IPS-18c (cell line): ENCODE measurements around the gene HMGB3.
"Not testable (repeated sequence)": the region's sequence is repeated elsewhere in the genome, so short reads cannot be mapped to it uniquely, and the experiment has no call there.

ENCODE experiments used
- H3K4me3 ChIP-seq: 2 replicates; pipeline ENCODE4 v1.7.0; 2013; ENCODE audit warnings: low read depth, mild to moderate bottlenecking, low read length, moderate library complexity; ENCODE audit not compliant: insufficient read depth
- H3K9me3 ChIP-seq: one replicate; pipeline ENCODE4 v1.6.1; 2013; ENCODE audit warnings: mild to moderate bottlenecking, low read length, moderate library complexity; ENCODE audit not compliant: control insufficient read depth, insufficient read depth

Gene HMGB3

DNA sequence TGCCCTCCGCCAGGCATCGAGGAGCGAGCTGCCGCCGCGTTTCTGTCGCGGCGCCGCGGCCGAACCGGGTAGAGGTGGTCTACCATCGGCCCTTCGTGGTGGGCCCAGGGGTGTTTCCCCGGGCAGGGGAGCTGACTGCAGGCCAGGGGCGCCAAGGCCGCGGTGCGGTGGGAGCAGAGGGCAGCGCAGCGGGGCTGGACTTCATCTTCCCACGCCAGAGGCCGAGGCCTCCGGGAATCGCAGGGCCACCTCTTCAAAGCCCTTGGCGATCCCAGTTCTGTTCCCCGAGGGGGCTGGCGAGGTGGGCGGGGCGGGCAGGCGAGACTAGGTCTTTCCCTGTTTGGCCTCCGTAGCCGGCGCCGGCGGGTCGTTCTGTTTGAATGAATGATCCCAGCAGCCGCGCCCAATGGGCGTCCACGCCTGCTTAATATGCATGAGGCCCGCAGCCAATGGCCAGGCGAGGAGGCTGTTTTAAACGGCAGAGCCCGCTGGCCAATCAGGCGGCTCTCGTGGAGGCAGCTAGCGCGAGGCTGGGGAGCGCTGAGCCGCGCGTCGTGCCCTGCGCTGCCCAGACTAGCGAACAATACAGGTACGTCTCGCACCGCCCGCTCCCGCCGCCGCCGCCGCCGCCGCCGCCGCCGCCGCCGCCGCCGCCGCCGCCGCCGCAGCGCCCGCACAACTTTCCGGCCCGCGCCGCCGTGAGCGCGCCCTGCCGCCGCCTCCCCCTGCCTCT is at the start of gene HMGB3:
Gene HMGB3 (plus strand): TSS at position 548 of the 733 bp plus-strand sequence. CDS start 2,265 bp downstream, outside the sequence.
- H3K9me3 ChIP-seq = peaks cover 11% of the 10 kb centered on the region
- peak within 1 kb of the TSS; percentile 59 for H3K4me3 ChIP-seq

DNA sequence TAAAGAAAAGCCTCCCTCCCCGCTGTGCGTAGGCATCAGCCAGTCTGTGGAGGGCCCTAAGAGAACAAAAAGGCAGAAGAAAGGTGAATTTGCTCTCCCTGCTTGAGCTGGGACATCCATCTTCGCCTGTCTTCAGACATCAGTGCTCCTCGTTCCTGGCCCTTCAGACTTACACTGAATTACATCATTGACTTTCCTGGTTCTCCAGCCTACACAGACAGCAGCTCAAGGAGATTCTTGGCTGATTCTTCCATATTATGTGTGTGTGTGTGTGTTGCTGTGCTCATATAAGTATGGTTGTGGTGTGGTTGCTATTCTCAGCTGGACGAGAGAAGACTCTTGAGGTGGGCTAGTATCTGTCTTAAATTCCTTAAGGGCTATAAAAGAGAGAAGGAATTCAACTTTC is 49.2 kb upstream of the HMGB3 start:
- H3K9me3 ChIP-seq = peaks cover 3% of the 10 kb centered on the region
- no peak overlapping the region for H3K4me3 ChIP-seq

GRCh38 chrX:150934453-150934852 is 48.7 kb upstream of the HMGB3 start:
- Histone ChIP-seq H3K9me3 (peaks cover 3% of the 10 kb centered on the region), H3K4me3 (no peak overlapping the region)

DNA sequence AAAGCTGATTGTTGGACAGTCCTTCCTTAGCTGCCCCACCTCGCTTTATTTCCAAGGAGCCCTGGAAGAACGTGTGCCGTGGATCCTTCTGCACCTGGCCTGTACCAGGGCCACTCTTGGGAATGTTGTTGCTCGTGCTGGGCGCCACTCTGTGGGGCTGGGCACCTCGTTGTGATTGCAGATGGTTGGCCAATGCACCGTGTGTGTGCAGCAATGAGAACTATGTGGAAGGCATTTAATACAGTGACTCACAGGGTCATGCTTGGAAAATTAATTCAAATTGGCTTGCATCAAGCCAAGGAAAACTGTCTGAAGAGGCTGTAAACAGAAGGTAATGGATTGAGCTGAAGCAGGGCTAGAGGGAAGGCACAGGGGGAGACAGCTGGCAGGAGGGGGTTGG is 47.7 kb upstream of the HMGB3 start:
- Histone ChIP-seq H3K9me3 (peaks cover 3% of the 10 kb centered on the region), H3K4me3 (no peak overlapping the region)

DNA sequence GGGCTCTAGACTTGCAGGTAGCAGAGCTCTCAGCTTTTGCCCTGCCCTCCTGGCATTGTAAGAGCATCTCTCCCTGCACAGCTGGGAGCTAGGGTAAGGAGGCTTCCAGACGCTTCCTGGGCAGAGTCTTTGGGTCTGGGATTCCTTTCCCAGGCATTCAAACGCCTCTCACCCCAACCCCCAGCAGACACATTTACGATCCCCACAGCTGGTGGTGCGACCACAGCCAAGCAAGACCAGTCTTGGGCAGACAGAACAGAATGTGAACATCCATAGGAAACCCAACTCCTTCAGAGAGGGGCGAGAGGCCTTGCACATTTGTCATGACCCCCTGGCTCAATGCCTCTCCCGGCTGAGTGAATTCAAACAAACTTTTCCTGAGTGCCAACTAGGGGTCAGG is 46.6 kb upstream of the HMGB3 start:
- Histone ChIP-seq H3K9me3 (peaks cover 3% of the 10 kb centered on the region), H3K4me3 (no peak overlapping the region)

DNA sequence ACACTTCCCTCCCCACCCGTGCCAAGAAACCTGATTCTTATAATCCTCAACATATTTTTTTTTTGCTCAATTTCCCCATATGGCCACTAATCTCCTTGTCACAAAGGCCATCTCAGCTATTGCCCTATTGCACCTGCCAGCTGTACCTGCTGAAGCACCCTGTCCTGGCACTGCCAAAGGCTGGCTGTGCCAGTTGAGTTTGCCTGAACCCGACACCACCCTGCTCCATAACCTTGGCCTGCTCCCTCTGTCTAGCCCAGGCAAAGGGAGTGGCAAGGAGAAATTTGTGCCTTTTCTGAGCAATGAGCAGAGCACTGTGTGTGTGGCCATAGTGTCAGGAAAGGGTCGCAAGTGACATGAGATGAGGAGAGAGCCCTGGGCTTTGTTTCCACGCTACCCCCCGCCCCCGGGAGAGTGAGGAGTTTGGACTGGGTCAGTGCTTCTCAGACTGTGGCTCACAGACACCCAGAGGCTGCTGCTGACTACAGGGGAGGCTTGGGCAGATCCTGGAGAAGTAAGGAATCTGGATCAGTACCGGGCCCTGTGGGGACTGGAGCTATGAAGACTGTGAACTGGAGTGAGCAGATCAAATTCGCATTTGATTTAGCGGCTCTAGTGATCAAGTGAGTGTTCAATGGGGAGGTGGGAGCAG is 42.2 kb upstream of the HMGB3 start:
- Histone ChIP-seq H3K4me3 (no peak overlapping the region), H3K9me3 (peaks cover 5% of the 10 kb centered on the region)

- Histone ChIP-seq H3K9me3 (peaks cover 5% of the 10 kb centered on the region), H3K4me3 (no peak overlapping the region)
Measured at GRCh38 chrX:150941580-150941979, 41.6 kb upstream of the HMGB3 start.

DNA sequence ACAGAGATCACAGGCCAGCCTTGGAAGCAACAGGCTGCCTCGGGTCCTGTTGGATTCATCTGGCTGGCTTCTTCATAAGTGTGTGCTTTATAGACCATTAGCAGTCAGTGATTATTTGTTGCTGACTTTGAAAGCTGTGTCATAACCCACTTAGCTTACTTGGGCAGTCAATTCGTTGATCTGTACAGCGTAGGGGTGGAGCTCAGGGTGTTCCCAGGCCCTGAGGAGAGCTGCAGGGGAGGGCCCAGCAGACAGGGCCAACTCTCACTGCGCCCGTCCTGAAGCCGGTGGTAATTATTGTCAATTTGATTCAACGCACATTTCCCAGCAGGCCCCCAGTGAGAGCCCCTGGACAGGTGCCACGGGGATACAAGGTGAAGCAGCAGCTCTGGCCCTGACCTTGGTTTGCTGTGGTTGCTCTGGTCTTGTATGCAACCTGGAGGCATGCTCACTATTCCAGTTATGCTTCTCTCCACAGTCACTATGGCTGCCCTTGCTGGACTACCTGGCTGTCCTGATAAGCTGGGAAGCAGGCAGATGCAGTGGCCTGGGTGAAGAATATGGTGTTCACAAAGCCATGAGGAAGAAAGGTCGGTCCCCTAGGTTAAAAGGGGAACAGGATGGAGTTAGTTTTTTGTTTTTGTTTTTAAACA is 40.1 kb upstream of the HMGB3 start:
- H3K9me3 ChIP-seq = peaks cover 9% of the 10 kb centered on the region

DNA sequence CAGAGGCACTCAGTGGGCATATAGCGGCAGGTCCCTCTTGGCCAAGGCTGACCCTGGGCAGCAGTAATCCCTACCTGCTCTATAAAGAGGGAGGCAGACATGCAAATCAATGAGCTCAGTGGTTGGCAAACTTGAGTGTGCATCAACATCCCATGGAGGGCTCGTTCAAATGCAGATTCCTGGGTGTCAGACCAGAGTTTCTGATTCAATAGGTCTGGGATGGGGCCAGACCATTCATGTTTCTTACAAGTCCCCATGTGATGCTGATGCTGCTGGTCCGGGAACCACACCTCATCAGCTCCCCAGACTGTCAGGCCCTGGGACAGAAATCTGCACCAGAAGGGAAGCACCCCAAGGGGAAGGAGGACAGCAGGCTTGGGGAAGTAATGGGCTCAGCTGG is 38.9 kb upstream of the HMGB3 start:
- Histone ChIP-seq H3K9me3 (peaks cover 9% of the 10 kb centered on the region), H3K4me3 (no peak overlapping the region)

More for the DNA sequence above, 40.1 kb upstream of the HMGB3 start:
- no peak overlapping the region for H3K4me3 ChIP-seq

GRCh38 chrX:150954951-150955350 is 28.2 kb upstream of the HMGB3 start:
- Histone ChIP-seq H3K4me3 (no peak overlapping the region), H3K9me3 (peaks cover 6% of the 10 kb centered on the region)

DNA sequence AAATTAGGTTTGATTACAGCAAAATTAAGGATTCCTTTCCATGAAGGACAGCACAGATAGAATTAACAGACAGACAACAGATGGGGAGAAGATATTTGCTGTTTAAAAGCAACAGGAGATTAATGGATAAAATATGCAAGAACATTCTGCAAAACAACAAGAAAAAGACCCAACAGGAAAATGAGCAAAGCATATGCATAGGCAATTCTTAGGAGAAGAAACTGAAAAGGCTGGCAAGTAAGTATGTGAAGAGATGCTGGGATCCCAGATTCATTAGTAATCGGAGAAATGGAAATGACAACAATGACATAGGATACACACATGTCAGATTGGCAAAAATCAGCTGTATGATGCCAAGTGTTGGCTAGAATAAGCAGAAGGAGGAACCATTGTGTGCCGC is 27.5 kb upstream of the HMGB3 start:
- Histone ChIP-seq H3K4me3 (no peak overlapping the region), H3K9me3 (peaks cover 6% of the 10 kb centered on the region)

GRCh38 chrX:150958177-150958576 is 25.0 kb upstream of the HMGB3 start:
- Histone ChIP-seq H3K9me3 (peaks cover under 1% of the 10 kb centered on the region), H3K4me3 (no peak overlapping the region)

DNA sequence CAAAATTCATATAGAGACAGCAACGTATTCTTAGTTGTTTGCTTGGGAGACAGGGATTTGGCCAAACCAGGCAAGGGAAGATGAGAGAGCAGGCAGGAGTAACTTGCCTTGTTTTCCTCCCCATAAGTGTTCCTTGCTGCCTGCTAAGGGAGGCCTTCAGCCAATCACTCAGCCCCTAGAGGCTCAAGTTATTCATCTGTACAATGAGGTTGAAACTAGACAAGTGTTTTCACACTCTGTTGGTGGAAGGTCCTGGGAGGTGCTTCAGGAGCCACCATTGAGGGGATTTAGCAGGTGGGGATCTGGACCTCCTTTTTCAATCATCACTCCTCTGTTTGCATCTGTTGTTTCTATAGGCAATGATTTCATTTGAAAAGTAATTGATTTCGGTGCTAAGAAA is 23.6 kb upstream of the HMGB3 start:
- no peaks in the 10 kb centered on the region for H3K9me3 ChIP-seq
- no peak overlapping the region for H3K4me3 ChIP-seq

GRCh38 chrX:150961631-150962030 is 21.5 kb upstream of the HMGB3 start:
- Histone ChIP-seq H3K4me3 (no peak overlapping the region), H3K9me3 (no peaks in the 10 kb centered on the region)

- not testable (repeated sequence) for H3K9me3 ChIP-seq
Measured at GRCh38 chrX:150964416-150964815, 18.7 kb upstream of the HMGB3 start.

GRCh38 chrX:150966235-150966634 is 16.9 kb upstream of the HMGB3 start:
- H3K9me3 ChIP-seq = peaks cover 4% of the 10 kb centered on the region
- no peak overlapping the region for H3K4me3 ChIP-seq

More at GRCh38 chrX:150964416-150964815, 18.7 kb upstream of the HMGB3 start:
- not testable (repeated sequence) for H3K4me3 ChIP-seq

GRCh38 chrX:150966742-150967141 is 16.4 kb upstream of the HMGB3 start:
- H3K9me3 ChIP-seq = peaks cover 4% of the 10 kb centered on the region
- H3K4me3 ChIP-seq = no peak overlapping the region

GRCh38 chrX:150967786-150968185 is 15.3 kb upstream of the HMGB3 start:
- no peak overlapping the region for H3K4me3 ChIP-seq
- peaks cover 4% of the 10 kb centered on the region for H3K9me3 ChIP-seq
